Left forelimb (tissue), 1 donor: ENCODE measurements around the gene SCN1A.

ENCODE experiments used
- DNase-seq: peaks from one replicate; pipeline ENCODE4 v3.0.0-alpha.2; 2018; ENCODE audit warnings: low spot score

SCN1A gene

DNA sequence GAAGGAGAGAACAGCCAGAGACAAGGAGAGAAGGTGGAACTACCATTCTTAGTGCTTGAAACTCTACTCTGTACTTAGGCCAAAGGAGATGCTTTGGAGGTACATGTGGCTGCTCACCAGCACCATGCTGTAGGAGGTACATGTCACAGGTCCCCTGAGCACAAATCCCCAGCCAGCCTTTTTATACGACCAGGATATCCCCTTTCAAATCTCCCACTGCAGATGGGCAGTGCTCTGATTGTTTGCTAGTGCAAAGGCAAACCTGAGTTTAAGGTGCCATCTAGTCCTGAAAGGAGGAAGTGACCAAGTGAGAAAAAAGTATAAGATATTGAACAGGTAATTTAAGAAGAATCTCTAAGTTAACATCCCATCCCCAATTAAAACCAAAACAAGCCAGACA lies 157.2 kb downstream of the SCN1A start:
- no peak for DNase-seq

DNA sequence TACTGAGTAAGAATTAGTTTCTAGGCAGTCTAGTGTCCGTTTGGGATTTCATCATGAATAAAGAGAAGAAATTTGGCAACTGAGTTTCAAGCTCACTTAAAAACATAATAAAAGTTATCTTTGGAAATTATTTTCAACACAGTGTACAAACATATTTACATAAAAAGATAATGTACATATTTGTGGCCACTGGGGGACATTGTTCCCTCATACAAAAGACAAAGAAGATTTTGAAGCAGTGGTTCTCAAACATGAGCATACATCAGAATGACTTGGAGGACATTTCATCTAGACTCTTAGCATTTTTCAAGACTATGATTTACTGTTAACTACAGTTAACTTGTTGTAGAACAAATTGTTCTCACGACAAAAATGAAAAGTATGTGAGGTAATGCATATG lies 158.6 kb downstream of the SCN1A start:
- DNase-seq, result no peak

DNA sequence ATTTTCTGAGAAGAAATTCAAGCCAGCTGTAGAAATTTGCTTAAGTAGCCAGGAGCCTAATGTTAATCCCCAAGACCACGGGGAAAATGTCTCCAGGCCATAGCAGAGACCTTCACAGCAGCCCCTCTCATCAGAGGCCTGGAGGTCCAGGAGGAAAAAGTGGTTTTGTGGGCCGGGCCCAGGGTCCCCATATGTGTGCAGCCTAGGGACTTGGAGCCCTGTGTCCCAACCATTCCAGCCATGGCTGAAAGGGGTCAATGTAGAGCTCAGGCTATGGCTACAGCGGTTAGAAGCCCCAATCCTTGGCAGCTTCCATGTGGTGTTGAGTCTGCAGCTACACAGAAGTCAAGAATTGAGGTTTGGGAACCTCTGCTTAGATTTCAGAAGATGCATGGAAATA lies 160.1 kb downstream of the SCN1A start:
- no peak for DNase-seq

- no peak for DNase-seq
Observed at GRCh38 chr2:165961818-165962217, 166.0 kb downstream of the SCN1A start.

- DNase-seq, result no peak
Observed at GRCh38 chr2:165959371-165959770, 168.4 kb downstream of the SCN1A start.

GRCh38 chr2:165958313-165958960 lies 169.4 kb downstream of the SCN1A start:
- DNase-seq, result no peak

DNA sequence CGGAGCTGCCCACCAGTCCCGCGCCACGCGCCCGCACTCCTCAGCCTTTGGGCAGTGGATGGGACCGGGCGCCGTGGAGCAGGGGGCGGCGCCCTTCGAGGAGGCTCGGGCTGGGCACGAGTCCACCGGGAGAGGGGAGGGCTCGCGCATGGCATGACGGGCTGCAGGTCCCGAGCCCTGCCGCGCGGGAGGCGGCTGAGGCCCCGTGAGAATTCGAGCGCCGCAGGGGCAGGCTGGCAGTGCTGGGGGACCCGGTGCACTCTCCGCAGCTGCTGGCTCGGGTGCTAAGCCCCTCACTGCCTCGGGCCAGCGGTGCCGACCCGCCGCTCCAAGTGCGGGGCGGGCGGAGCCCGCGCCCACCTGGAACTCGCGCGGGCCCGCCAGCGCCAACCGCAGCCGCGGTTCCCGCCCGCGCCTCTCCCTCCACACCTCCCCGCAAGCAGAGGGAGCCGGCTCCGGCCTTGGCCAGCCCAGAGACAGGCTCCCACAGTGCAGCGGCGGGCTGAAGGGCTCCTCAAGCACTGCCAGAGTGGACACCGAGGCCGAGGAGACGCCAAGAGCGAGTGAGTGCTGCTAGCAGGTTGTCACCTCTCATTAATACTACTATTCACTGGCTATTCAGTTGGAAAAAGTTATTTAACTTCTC lies 170.7 kb downstream of the SCN1A start:
- no peak for DNase-seq

DNA sequence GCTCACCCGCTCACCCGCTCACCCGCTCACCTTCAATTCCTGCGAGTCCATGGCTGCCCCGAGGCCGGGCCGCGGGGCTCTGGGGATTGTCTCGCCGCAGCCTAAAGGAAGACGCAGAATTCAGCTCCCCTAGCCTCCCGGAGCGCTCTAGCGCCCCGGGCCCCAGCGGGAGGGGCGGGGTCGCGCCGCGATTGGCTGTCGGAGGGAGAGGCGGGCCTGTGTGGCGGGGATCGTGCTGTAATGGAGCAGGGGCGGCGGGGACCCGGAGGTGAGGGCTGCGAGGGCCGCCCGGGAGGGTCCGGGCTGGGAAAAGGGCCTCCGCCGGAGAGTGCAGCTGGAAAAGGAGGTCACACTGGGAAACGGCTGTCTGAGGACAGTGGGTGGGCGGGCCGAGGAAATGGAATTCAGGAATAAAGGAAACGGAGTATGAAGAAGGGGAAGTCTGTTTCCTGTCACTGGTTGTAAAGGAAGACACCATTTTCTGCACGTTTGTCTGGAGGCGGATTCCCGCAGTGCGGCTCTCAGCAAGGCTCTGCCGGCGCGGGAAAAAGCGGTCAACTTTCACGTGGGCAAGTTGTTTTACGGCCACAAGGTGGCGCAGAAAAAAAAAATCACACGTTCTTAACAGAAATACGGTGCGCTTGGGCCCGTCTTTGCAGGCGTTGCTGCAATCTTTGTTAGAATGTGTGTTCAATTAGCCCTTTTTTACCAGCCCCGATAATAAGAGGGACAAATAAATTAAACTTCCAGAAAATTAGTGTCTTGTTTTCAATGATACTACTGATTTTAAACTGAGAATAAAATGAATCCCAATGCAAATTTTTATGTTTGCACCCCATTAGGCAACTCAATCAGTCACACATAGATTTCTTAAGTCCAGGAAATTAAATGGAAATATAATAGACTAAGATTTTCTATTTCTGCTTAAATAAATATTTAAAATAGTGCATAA lies 173.9 kb downstream of the SCN1A start, which contains the start of gene TTC21B:
TSS of gene TTC21B (minus strand) at position 122 of the 952 bp plus-strand sequence. CDS start at position 51, 71 bp downstream.
- DNase-seq, result peak; percentile 99

DNA sequence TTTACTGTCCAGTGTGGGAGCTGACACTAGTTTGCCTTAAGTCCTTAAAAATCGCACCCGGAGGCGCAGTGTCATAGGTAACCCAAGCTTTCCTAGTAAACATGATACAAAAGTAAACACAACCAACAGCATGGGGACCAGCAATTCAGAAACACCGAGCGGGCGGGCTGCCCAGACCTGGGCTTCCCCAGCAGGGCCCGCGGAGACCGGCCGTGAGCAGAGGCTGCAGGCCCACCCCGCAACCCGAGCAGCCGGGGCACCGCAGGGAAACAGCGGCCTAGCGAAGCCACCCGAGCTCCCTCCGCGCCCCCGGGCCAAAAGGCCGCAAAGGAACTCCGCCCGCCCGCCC lies 174.5 kb downstream of the SCN1A start:
- no peak for DNase-seq

- DNase-seq, result no peak
Observed at GRCh38 chr2:165952741-165953211, 175.0 kb downstream of the SCN1A start.

GRCh38 chr2:165952085-165952484 lies 175.7 kb downstream of the SCN1A start:
- no peak for DNase-seq

- DNase-seq, result no peak
Observed at GRCh38 chr2:165950438-165950837, 177.4 kb downstream of the SCN1A start.

DNA sequence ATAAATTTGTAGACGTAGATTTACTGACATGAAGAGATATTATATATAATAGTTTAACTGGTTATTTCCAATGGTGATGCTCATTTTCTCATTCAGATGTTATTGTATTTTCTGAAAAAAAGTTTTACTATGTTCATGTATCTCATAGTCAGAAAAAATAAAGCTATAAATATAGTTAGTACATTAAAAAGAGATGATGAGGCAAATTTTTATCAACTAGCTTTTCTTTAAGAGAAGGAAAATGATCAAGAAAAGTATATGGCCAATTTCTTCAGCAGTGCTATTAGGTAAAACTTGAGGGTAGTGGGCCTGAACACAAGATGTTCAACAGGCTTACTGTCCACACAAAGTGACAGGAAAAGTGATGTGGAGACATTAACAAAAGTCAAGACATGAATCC lies 186.0 kb downstream of the SCN1A start:
- no peak for DNase-seq

GRCh38 chr2:165938237-165938636 lies 189.6 kb downstream of the SCN1A start:
- DNase-seq, result no peak
